HG03108 (cell line): ENCODE results near the gene UGGT1.

Source experiments
- ATAC-seq: cut with Tn5 transposase; IDR thresholded peaks from one replicate; pipeline ENCODE4 v1.9.1; 2021; ENCODE audit warnings: moderate library complexity; ENCODE audit not compliant: unreplicated experiment

UGGT1 gene

DNA sequence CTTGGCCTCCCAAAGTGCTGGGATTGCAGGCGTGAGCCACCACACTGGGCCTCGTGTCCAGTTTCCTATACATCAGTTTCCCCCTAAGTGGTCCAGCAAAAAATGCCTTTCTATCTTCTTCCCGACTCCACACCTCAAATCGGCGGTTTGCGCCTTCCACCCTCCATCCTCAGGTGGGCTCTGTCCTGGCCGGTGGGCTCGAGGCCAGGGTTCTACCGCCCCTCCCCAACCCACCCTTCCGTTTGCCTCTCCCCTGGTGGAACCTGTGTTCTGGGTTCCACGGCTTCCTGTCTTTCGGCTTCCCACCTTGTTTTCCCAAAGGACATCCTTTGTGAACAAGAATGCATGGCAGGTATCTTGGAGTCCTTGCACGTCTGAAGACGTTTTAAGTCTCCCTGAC is 123.3 kb downstream of the UGGT1 start:
- ATAC-seq = no peak

DNA sequence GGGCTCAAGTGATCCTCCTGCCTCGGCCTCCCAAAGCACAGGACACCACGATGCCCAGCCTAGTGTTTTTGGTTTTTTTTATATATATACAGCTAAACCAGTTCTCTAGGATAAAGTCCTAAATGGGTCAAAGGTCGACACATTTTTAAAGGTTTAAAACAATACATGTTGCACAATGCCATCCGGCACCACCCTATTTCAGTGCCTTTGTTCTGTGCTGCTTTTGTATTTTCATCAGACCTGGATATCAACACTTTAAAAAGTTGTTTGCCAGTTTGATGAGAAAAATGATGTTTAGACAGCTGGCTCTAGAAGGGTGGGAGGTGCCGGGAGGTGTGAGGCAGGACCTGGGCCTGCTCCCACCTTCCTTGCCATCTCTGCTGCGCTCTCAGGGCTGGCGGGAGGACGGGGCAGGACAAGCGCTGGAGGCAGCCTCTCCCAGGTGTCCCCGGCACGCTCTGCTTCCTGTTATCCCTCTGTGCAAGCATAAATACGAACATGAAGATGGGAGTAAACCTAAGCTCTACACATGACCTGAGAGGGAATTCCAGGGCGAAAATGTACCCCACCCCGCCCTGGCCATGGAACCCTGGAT is 124.0 kb downstream of the UGGT1 start:
- ATAC-seq = no peak

DNA sequence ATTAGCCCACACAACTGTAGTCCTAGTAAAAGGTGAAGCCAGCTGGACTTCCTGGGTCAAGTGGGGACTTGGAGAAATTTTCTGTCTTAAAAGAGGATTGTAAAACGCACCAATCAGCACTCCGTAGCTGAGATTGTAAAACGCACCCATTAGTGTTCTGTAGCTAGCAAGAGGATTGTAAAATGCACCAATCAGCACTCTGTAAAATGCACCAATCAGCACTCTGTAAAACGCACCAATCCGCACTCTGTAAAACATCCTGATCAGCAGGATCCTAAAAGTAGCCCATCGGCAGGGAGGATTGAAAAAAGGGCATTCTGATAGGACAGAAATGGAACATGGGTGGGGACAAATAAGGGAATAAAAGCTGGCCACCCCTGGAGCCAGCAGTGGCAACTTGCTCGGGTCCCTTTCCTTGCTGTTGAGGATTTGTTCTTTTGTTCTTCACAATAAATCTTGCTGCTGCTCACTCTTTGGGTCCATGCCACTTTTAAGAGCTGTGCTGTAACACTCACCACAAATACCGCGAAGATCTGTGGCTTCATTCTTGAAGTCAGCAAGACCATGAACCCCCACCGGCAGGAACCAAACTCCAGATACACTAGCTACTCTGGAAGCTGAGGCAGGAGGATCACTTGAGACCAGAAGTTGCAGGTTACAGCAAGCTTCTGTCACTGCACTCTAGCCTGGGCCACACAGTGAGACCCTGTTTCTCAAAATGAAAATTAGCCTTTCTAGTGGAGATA is 125.1 kb downstream of the UGGT1 start:
- no peak for ATAC-seq

DNA sequence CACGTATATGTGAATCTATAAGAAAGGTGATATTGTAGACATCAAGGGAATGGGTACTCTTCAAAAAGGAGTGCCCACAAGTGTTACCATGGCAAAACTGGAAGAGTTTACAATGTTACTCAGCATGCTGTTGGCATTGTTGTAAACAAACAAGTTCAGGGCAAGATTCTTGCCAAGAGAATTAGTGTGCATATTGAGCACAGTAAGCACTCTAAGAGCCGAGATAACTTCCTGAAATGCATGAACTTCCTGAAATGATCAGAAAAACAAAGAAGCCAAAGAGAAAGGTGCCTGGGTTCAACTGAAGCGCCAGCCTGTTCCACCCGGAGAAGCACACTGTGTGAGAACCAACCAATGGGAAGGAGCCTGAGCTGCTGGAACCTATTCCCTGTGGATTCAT is 126.7 kb downstream of the UGGT1 start:
- no peak for ATAC-seq

DNA sequence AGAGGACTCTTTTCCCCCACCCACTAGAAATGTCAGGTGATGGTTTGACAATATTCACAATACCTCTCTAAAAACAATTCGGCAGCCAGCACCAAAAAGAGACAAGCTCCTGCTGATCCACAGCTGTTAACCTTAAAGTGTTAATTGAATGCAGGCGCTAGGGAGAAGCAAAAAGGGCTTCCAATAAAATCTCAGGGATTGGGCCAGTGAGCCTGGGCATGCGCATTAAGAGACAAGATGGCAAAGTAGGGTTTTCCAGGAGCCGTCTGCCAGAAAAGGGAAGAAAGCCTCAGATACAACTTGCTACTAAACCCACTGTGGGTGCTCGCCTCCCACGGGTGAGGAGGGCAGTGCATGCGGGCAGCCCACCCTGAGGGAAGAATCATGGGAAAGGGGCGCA is 128.9 kb downstream of the UGGT1 start:
- ATAC-seq = no peak

DNA sequence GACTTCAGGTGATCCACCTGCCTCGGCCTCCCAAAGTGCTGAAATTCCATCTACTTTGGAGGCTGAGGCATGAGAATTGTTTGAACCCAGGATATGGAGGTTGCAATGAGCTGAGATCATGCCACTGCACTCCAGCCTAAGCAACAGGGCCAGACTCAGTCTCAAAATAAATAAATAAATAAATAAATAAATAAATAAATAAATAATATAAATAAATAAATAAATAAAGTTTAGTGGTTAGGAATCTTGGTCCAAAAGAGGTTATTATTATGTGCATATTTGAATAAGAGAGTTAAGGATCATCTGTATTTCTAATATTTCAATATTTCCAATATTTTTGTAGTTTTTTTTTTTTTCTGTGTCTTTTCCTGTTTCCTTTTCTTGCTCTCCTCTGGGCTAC is 136.9 kb downstream of the UGGT1 start:
- no peak for ATAC-seq

DNA sequence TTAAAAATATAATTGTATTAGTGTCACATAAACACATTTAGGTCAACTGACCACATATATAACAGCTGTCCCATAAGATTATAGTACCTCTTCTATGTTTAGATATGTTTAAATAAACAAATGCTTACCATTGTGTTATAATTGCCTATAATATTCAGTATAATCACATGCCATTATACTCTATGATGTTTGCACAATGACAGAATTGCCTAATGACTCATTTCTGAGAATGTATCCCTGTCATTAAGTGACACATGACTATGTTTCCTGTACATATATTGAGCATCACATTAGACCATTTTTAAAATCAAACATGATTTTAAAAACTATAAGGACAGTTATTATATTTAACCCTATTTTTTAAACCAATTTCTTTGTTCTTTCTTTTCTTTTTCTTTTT is 137.9 kb downstream of the UGGT1 start:
- no peak for ATAC-seq

DNA sequence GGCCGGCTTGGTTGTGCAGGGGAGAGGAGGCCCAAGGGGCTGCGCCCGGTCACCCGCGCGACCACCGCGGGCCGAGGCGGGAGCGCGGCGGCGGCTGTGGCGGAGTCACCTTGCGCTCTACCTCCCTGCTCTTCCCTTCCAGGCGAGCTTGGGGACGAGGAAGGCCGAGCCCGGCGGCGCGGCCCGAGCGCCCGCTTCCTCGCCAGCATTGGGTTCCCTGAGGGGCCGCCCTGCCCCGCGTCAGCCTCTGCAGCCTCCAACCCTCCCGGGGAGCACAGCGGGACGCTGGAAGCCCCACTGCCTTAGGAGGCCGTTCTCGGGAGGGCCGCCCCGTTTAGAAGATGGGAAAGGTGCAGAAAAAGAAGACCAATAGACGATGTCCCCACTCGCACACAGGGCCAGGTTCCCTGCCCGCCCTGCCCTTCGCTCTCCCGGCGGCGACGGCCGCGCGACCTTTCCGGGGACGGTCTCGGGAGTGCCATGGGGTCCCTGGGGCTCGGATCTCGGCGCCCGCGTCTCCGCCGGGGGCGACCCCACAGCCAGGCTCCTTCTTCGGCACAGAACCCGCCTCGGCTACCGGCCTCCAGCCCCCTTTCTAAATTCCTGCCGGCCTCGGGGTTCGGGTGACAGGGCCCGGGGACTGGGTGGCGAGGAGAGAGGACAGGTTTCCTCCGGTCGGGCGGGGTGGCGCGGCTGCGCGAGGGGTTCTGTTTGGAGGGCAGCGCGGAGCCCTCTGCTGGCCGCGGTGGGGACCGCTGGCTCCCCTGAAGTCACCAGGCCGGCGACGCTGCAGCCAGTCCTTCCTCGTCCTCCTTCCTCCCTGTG is 142.2 kb downstream of the UGGT1 start:
- peak; percentile 99 for ATAC-seq

DNA sequence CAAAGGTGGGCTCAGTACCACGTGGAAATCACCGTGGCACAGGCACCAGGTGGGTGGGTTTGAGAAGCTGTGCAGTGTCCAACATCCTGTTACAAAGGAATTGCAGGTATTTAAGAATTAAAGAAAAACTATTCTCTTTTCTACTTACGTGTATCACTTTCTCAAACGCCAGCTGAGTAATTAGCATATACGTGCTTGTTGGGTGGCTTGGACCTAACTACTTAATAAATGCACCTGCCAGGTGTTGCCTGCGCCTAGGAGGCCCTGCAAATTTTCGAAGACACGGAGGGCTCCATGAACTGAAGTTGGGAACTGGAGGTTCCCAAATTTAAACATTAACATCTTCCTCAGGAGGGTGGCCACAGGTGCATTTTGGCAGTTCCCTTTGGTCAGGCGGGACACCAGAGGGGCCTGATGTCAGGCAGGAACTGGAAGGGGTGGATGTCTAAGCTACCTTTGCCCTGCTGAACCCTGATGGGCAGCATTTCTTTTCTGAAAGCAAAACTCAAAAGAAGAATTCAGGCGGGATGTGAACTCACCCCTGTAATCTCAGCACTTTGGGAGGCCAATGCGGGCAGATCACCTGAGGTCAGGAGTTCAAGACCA is 142.9 kb downstream of the UGGT1 start:
- ATAC-seq = no peak

DNA sequence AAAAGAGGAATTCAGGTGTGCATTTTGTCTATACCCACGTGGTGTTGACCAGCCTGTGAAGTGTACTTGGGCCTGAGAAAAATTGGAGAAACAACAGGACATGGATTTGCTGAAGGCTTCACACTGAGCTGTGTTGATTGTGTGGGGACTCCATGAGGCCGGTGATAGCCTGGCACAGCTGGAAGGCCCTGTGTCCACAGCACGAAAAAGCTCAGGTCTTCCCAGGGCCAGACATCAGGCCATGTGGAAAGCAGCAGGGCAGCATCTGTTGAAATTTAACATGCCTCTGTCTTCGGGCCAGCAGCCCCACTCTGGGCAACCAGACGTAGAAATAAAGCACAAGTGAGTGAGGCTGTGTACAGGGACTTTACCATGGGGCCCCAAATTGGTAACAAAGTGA is 143.6 kb downstream of the UGGT1 start:
- no peak for ATAC-seq

DNA sequence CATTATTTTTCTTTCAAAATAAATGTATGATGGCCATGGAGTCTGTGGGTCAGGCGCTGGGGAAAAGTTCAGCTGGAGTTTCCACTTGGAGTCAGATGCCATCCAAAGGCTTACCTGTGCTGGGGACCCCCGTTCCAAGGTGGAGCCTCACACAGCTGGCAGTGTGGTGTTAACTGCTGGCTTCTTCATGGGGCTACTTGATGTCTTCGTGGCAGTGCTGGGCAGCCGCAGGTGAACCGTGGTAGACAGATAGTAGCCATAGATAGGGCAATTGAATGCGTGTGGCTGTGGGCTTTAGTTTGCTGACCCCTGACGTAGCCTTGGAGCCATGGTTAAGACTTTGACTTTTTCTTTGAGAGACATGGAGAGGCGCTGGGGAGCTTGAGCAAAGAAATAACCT is 144.6 kb downstream of the UGGT1 start:
- ATAC-seq = no peak

DNA sequence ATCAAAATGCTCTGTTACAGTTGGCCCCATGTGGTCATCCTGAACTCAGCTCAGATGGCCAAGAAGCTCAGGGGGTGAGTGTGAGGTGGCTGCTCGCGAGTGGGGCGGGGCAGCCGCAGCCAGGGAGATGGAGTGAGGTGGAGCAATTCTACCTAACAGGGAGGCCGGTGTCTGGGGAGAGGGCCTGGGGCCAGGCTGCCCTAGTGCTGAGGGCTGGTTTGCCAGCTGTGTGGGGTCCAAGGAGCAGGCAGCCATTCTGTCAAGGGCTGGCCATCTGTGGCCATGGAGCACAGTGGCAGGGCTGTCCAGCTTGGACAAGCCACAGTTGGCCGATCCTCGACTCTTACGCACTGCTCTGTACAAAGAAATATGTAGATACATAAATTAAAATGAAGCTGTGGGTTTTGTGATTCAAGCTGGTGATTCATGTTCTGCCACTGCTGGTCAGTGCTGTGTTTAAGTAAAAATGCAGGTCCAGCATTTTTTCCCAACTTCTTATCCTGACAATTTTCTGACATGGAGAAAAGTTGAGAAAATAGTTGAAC is 145.6 kb downstream of the UGGT1 start:
- ATAC-seq = no peak

DNA sequence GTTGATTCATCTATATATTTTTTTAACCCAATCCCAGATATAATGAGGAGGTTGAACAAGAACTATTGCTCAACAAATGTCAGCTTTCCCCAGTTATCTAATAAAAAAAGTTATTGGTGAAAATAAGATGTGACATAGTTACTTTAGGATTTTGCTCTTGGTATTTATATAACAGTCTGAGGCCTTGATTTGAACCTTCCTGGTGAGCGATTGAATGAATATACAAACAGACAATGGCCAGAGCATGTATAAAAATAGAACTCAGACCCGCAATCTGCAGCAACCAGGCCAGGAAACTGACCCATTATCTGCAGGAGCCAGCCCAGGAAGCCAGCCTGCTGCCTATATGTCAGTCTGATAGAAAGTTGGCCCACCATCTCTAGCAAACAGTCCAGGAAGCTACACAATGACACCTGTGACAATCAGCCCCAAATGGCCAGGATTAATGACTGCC is 146.1 kb downstream of the UGGT1 start:
- no peak for ATAC-seq

DNA sequence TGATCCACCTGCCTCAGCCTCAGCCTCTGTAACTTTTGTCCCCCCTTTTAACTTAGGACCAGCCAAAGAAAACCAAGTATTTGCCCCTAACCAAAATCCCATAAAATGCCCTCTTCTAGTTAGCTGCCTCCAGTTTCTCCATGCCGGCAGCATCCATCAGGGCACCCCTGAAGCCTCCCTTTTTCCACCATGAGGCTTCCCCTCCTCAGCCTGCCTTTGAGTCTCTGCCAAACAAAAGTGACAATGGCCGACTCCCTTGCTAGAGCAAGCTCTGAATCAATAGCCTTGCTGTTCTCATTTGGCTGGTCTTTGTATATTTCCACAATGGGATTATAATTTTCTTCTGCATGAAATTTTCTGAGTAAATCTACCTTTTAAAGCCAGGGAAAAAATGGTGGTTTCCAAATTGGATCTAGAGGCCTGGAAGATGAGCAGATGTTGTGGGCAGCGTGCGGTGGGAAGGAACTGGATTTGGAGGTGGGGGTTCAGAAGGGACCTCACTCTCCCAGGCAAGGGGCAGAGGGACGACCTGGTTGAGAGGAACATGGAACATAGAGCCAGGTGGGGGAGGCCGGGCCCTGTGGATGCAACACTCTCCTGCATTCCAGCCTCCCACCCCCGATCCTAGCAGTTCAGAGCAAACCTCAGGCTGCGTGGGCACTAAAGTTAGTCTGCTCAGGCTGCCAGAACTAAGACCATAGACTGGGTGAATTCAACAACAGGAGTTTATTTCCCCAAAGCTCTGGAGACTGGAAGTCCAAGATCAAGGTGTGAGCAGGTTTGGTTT is 147.1 kb downstream of the UGGT1 start:
- ATAC-seq = no peak

DNA sequence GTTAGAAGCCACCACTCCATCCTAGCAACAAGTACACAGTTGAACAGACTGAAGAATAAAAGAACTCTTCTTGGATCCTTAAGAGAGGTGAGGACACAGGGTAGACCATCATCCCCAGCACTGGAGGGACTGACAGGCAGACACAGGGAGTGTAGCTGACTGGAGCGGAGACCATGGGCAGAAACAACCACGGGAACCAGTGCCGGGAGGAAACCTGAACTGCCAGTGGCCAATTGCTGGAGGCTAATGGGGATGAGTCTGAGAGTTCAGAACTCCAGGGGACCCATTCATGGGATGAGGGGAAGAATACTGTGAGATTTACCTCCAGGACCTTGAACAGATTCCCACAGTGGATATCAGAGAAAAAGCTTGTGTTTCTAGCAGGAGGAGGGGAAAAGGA is 150.9 kb downstream of the UGGT1 start:
- no peak for ATAC-seq
